Progenitor cell of endocrine pancreas (in vitro differentiated cells): ENCODE data around the gene URGCP. TPM values are rescaled to one million over a fixed set of nuclear protein-coding genes. Genes with fewer than 3 reads are reported as not detected.

Source experiments
- DNase-seq: peaks from one replicate; pipeline ENCODE4 v3.0.0; 2021; ENCODE audit warnings: low spot score; ENCODE audit not compliant: unreplicated experiment
- H3K27ac Mint-ChIP-seq: 2 replicates; pipeline ENCODE4 v1.8.0; 2021; ENCODE audit warnings: mild to moderate bottlenecking, moderate library complexity, mixed read lengths
- H3K27me3 Mint-ChIP-seq: 2 replicates; pipeline ENCODE4 v1.8.0; 2021; ENCODE audit warnings: mixed read lengths
- H3K36me3 Mint-ChIP-seq: 2 replicates; pipeline ENCODE4 v1.8.0; 2022; ENCODE audit warnings: mixed read lengths; ENCODE audit not compliant: insufficient read depth
- H3K4me1 Mint-ChIP-seq: 2 replicates; pipeline ENCODE4 v1.8.0; 2021; ENCODE audit warnings: low read depth, mixed read lengths
- H3K4me3 Mint-ChIP-seq: 2 replicates; pipeline ENCODE4 v1.8.0; 2021; ENCODE audit warnings: low read depth, mild to moderate bottlenecking, moderate library complexity, mixed read lengths
- H3K9me3 Mint-ChIP-seq: 2 replicates; pipeline ENCODE4 v1.8.0; 2021; ENCODE audit warnings: low read depth, mixed read lengths
- CTCF ChIP-seq: fragments of 200-600 bp; sonication (generic); IDR thresholded peaks from one replicate; pipeline ENCODE4 v1.5.0; 2021; ENCODE audit warnings: antibody characterized with exemption, mild to moderate bottlenecking; ENCODE audit not compliant: unreplicated experiment
- total RNA-seq: library from RNA; stranded (reverse); gene quantifications from 2 replicates; pipeline ENCODE4 v1.2.1, GENCODE V29; 2021

The URGCP gene
- total RNA-seq, 1 donor from 2014 or later: 40.0 TPM

- Mint-ChIP-seq H3K9me3 (peaks cover 4% of the 10 kb centered on the region), H3K27me3 (no peaks in the 10 kb centered on the region), H3K4me1 (no peaks in the 10 kb centered on the region), H3K36me3 (no peaks in the 10 kb centered on the region), H3K27ac (no peak overlapping the region), H3K4me3 (no peak overlapping the region)
- DNase-seq: no peak
- TF ChIP-seq CTCF: no peak
These were observed 51.2 kb downstream of the URGCP start for GRCh38 chr7:43855176-43855575.

GRCh38 chr7:43851805-43852204 lies 54.6 kb downstream of the URGCP start:
- no peak for DNase-seq
- Mint-ChIP-seq H3K4me3 (no peak overlapping the region), H3K4me1 (no peaks in the 10 kb centered on the region), H3K27ac (no peak overlapping the region), H3K36me3 (no peaks in the 10 kb centered on the region), H3K27me3 (no peaks in the 10 kb centered on the region), H3K9me3 (no peaks in the 10 kb centered on the region)
- TF ChIP-seq CTCF: no peak

GRCh38 chr7:43850348-43851116 lies 55.9 kb downstream of the URGCP start:
- no peak for DNase-seq
- Mint-ChIP-seq H3K36me3 (no peaks in the 10 kb centered on the region), H3K9me3 (no peaks in the 10 kb centered on the region), H3K27ac (no peak overlapping the region), H3K27me3 (no peaks in the 10 kb centered on the region), H3K4me1 (no peaks in the 10 kb centered on the region), H3K4me3 (no peak overlapping the region)
- no peak for TF ChIP-seq CTCF

GRCh38 chr7:43849047-43849446 lies 57.3 kb downstream of the URGCP start:
- no peak overlapping the region for H3K4me3 Mint-ChIP-seq
- no peak overlapping the region for H3K27ac Mint-ChIP-seq
- no peak for DNase-seq
- H3K9me3 Mint-ChIP-seq: no peaks in the 10 kb centered on the region
- TF ChIP-seq CTCF: no peak
- no peaks in the 10 kb centered on the region for H3K36me3 Mint-ChIP-seq
- H3K27me3 Mint-ChIP-seq: no peaks in the 10 kb centered on the region
- no peaks in the 10 kb centered on the region for H3K4me1 Mint-ChIP-seq

GRCh38 chr7:43847496-43847895 lies 58.9 kb downstream of the URGCP start:
- no peak for DNase-seq
- Mint-ChIP-seq H3K4me1 (no peaks in the 10 kb centered on the region), H3K9me3 (no peaks in the 10 kb centered on the region), H3K36me3 (no peaks in the 10 kb centered on the region), H3K4me3 (no peak overlapping the region), H3K27me3 (no peaks in the 10 kb centered on the region), H3K27ac (no peak overlapping the region)
- TF ChIP-seq CTCF: no peak
